ENCODE results near the gene KLHL22.

DNA sequence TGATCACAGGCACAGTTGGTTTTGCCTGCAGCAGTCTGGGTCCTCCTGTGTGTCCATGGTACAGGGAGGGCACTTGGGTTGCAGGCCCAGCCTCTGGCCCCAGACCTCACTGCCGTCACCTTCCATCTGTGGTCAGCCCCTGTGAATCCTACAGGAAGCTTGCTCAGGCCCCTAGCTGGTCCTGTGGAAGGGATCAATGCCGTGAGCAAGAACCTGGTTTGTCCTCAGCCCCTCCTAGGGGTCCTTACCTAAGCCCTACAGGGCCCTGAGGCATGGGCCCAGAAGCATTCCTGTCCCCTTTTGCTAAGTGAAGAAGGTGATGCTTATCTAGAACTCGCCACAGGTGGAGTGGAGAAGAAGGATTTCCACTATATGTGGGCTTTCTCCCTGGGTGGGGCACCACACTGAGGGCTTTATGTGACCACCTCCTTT, 41.7 kb upstream of the KLHL22 start:
- TF ChIP-seq POLR2AphosphoS5 (IDR thresholded peaks at IDR 0.05; ENCODE audit: borderline replicate concordance, low read depth, low read length) (no peak), EZH2 (IDR thresholded peaks at IDR 0.05) (no peak)
